Activated CD8-positive, alpha-beta T cell treated with anti-CD3 and anti-CD28 coated beads, Interleukin-2, amount 10 ng/mL, durations not matched to agents 7 days and 5 days (primary cell): ENCODE data around the gene GPR107. TPM values are rescaled to one million over a fixed set of nuclear protein-coding genes. Genes with fewer than 3 reads are reported as not detected.

Experiments
- ATAC-seq: fragments of 150-1000 bp; cut with Tn5 transposase; one replicate; pipeline ENCODE4 v1.10.0; 2021; ENCODE audit warnings: moderate library complexity
- CTCF ChIA-PET: fragments of 350-600 bp; sonication (Branson Sonifier 250); formaldehyde crosslinking; loops from one replicate; lab custom pipeline; 2021; ENCODE audit warnings: antibody characterized with exemption; lab: Charles Lee
- POLR2A ChIA-PET: fragments of 350-600 bp; sonication (Branson Sonifier 250); formaldehyde crosslinking; loops from one replicate; lab custom pipeline; 2021; ENCODE audit warnings: antibody characterized with exemption; lab: Charles Lee
- DNase-seq: peaks from one replicate; pipeline ENCODE4 v3.0.0-alpha.2; 2020
- H3K27ac Mint-ChIP-seq: one replicate; pipeline ENCODE4 v1.8.0; 2021; ENCODE audit warnings: mild to moderate bottlenecking, mixed read lengths
- H3K27me3 Mint-ChIP-seq: one replicate; pipeline ENCODE4 v1.8.0; 2021; ENCODE audit warnings: low read depth, mixed read lengths
- H3K36me3 Mint-ChIP-seq: one replicate; pipeline ENCODE4 v1.8.0; 2021; ENCODE audit warnings: low read depth, mixed read lengths
- H3K4me1 Mint-ChIP-seq: one replicate; pipeline ENCODE4 v1.8.0; 2021; ENCODE audit warnings: low read depth, mixed read lengths
- H3K4me3 Mint-ChIP-seq: one replicate; pipeline ENCODE4 v1.8.0; 2021; ENCODE audit warnings: mild to moderate bottlenecking, mixed read lengths
- H3K9me3 Mint-ChIP-seq: one replicate; pipeline ENCODE4 v1.8.0; 2022; ENCODE audit warnings: mixed read lengths; ENCODE audit not compliant: insufficient read depth
- total RNA-seq, 2 experiments: library from RNA; stranded (reverse); gene quantifications; one replicate each; pipeline ENCODE4 v1.2.3, GENCODE V29; 2021

Gene GPR107
- total RNA-seq, 2 experiments from 2014 or later = 22.5 to 24.4 TPM

DNA sequence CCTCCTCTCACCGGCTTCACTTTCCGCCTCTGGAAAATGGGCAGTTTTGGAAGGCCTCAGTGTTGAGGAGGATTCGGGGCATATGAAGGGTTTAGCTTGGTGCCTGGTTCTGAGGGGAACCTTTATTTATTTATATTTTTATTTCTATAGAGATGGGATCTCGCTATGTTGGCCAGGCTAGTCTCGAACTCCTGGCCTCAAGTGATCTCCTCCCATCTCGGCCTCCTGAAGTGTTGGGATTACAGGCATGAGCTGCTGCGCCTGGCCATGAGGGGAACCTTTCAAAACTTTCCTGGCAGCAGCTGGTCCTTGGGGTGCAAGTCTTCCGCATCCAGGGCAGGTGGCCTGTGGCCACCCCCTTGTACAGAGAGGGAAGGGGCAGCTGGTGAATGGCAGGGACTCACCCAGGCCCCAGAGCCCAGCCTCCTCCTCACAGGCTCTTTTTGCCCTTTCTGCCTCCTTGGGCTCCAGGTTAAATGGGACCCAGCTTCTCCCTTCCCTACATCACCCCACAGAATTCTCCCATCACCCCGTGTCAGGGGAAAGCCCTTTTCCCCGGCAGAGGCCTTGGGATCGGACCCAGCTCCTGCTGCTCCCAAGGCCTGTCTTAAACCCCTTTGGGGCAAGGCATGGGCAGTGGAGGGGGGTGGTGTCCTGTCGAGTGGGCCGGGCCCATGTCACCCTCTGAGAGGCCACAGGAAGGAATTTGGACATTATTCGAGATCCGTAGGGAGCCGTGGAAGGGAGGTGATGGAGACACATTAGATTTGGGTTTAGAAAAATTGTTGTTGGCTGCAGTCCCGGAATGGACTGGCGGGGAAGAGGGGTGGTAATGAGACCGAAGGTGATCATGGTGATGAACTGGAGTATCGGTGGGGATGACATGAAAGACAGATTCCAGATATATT, 124.4 kb downstream of the GPR107 start:
- Mint-ChIP-seq H3K27ac (no peak overlapping the region), H3K4me1 (peaks cover 3% of the 10 kb centered on the region), H3K36me3 (no peaks in the 10 kb centered on the region), H3K27me3 (peaks cover 11% of the 10 kb centered on the region), H3K9me3 (no peaks in the 10 kb centered on the region), H3K4me3 (no peak overlapping the region)
- ATAC-seq = no peak
- no peak for DNase-seq
- ChIA-PET POLR2A (no interaction called here), CTCF (interaction anchor here (1.2 kb wide), 1 partner anchor 71 kb away, joined by 3 read pairs; no protein-coding TSS in a partner anchor)

DNA sequence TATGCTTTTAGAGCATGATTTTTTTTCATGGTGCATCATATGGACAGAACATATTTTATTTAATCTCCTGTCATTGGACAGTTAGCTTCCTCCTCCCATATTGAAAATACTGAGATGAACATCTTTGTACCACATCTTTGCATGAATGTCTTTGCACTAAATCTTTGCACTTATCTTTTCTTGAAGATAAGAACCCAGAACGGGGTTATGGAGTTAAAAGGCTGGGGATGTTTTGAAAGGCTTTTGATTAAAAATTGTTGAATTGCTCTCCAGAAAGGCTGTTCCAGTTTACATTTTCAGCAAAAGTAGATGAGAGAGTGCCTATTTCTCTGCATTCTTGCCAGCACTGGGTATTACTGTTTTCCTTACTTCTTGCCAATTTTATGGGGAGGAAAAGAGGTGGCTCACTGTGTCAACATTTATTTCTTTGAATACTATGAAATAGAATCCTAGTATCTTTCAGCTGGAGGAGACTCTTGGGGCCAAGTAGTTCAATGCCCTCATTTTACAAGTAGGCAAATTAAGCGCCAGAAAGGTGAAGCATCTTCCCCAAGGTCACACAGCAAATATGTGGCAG, 125.7 kb downstream of the GPR107 start:
- DNase-seq (no peak), ATAC-seq (no peak)
- CTCF ChIA-PET = no interaction called here
- H3K27me3 Mint-ChIP-seq = peaks cover 2% of the 10 kb centered on the region
- no peak overlapping the region for H3K27ac Mint-ChIP-seq
- peaks cover 2% of the 10 kb centered on the region for H3K4me1 Mint-ChIP-seq
- POLR2A ChIA-PET = no interaction called here
- no peaks in the 10 kb centered on the region for H3K9me3 Mint-ChIP-seq
- H3K4me3 Mint-ChIP-seq = no peak overlapping the region
- no peaks in the 10 kb centered on the region for H3K36me3 Mint-ChIP-seq

DNA sequence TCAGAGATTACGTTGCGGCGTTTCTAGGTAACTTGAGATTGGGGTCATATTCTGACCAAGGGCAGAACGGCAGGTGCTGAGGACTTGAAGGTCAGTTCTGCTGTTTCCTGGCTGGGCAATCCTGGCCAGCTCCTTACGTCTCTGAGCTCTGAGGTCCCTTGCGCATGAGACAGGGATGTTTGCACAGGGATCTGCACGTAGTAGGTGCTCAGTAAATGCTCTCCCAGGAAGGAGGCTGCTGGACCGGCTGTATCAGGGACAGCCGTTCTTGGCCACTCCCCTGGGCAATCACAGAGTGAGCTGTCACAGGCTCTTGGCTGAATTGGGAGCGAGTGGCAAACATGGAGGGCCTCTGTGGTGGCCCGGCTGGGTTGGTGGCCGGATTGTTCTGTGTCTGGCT, 126.8 kb downstream of the GPR107 start:
- H3K9me3 Mint-ChIP-seq = no peaks in the 10 kb centered on the region
- no peak overlapping the region for H3K4me3 Mint-ChIP-seq
- no peaks in the 10 kb centered on the region for H3K27me3 Mint-ChIP-seq
- H3K27ac Mint-ChIP-seq = no peak overlapping the region
- ATAC-seq (no peak), DNase-seq (no peak)
- ChIA-PET CTCF (no interaction called here), POLR2A (no interaction called here)
- no peaks in the 10 kb centered on the region for H3K36me3 Mint-ChIP-seq
- H3K4me1 Mint-ChIP-seq = peaks cover 2% of the 10 kb centered on the region

DNA sequence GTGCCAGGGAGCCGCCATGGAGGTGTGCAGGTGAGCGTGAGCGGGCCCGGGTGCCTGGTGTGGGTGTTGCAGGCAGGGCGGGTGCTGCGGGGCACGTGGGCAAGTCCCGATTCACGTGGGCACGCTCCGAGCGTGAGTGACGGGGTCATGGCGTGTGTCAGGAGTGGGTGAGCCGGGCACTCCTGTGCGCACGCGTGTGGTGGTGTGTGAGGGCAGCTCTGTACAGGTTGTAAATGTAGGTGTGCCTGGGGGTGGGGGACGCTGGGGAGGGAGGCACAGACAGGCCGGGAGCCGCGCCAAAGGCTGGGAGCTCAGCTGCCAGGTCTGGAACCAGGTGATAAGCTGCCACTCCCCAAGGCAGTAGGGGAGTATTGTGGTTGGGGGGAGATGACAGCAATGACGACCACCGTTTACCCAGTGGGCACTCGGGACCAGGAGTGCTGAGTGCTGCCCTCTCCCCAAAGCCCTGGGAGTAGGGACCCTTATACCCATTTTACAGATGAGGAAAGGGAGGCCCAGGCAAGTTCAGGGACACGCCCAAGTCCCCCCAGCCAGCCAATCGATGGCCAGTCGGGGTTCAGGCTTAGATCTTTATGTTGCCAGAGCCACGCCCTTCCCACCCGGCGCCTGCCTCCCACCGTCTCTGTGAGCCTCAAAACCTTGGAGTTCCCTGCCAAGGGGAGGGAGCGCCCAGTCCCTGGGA, 128.1 kb downstream of the GPR107 start:
- Mint-ChIP-seq H3K4me1 (peaks cover 2% of the 10 kb centered on the region), H3K4me3 (no peak overlapping the region), H3K27me3 (no peaks in the 10 kb centered on the region), H3K36me3 (no peaks in the 10 kb centered on the region), H3K9me3 (no peaks in the 10 kb centered on the region), H3K27ac (no peak overlapping the region)
- CTCF ChIA-PET = no interaction called here
- DNase-seq = no peak
- no peak for ATAC-seq
- POLR2A ChIA-PET = no interaction called here

DNA sequence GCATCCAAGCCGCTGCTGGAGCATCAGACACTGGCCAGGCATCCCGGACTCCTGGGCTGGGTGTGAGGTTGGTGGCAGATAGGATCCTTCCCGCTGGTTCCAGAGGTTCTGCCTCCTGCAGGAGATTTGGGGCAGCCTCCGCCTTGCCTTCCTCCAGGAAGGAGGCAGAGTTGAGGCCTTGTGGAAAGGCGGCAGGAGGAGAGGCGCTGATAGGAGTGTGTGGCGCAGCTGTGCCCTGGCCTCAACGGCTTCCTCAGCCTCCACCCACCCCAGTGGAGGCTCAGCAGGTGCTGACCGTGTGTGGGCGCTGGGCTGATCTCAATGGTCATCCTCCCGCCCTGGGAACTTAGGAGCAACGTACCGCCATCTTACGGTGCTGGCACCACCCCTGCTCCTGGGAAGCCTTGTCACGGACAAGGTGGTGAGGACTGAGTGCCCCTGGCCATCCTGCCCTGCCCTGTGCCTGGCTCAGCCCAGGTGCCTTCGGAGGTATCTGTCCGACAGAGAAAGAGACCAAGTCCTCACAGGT, 128.7 kb downstream of the GPR107 start:
- DNase-seq = no peak
- Mint-ChIP-seq H3K4me1 (peaks cover 2% of the 10 kb centered on the region), H3K27ac (no peak overlapping the region), H3K36me3 (no peaks in the 10 kb centered on the region), H3K9me3 (no peaks in the 10 kb centered on the region), H3K27me3 (no peaks in the 10 kb centered on the region), H3K4me3 (no peak overlapping the region)
- ChIA-PET POLR2A (no interaction called here), CTCF (no interaction called here)
- no peak for ATAC-seq

DNA sequence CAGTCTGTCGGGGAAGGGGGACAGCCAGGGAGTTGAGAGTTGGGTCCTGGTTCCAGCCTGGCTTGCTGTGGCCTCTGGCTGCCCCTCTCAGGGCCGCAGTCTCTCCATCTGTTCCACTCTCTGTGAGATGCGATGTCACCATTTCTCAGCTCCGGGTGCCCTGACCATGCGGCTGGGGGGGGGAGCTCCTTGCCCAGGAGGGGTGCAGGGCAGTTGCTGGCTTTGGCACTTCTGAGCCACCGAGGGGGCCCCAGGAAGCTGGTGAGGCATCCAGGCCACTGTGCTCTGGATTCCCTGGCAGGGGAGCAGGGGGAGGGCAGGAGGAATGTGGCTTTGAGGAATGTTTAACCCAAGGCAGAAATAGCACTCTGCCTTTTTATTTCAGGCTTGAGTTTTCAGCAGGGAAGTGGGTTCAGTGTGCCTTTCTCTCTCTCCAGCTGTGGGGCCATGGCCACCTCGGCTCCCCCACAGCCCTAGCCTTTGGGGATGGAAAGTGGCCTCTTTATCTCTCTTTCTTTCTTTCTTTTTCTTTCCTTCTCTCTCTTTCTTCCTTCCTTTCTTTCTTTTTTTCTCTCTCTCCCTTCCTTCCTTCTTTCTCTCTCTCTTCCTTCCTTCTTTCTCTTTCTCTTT, 129.5 kb downstream of the GPR107 start:
- DNase-seq = no peak
- POLR2A ChIA-PET = no interaction called here
- no peaks in the 10 kb centered on the region for H3K9me3 Mint-ChIP-seq
- CTCF ChIA-PET = no interaction called here
- no peak for ATAC-seq
- peaks cover 2% of the 10 kb centered on the region for H3K4me1 Mint-ChIP-seq
- H3K27ac Mint-ChIP-seq = no peak overlapping the region
- H3K4me3 Mint-ChIP-seq = no peak overlapping the region
- no peaks in the 10 kb centered on the region for H3K27me3 Mint-ChIP-seq
- no peaks in the 10 kb centered on the region for H3K36me3 Mint-ChIP-seq

DNA sequence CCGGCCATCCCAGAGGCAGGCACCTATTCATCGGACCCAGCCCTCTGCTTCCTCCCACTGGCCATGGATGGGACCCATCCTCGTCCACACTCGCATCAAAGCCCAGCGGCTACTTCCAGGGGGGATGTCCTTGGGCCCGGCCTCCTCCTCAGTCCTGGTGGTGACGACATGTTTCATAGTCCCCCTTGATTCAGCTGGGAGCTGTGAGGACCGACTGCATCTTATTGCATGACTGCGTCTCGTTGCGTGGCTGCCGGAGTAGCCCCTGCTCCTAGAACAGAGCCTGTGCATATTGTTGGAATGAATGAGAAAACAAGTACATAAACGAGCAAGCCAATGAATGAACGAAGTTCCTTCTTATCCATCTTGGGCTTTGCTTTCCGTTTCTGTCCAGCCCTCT, 131.3 kb downstream of the GPR107 start:
- DNase-seq (no peak), ATAC-seq (no peak)
- H3K9me3 Mint-ChIP-seq = no peaks in the 10 kb centered on the region
- CTCF ChIA-PET = no interaction called here
- no peaks in the 10 kb centered on the region for H3K36me3 Mint-ChIP-seq
- POLR2A ChIA-PET = no interaction called here
- H3K27me3 Mint-ChIP-seq = no peaks in the 10 kb centered on the region
- H3K4me1 Mint-ChIP-seq = peaks cover 2% of the 10 kb centered on the region
- H3K27ac Mint-ChIP-seq = no peak overlapping the region
- no peak overlapping the region for H3K4me3 Mint-ChIP-seq

DNA sequence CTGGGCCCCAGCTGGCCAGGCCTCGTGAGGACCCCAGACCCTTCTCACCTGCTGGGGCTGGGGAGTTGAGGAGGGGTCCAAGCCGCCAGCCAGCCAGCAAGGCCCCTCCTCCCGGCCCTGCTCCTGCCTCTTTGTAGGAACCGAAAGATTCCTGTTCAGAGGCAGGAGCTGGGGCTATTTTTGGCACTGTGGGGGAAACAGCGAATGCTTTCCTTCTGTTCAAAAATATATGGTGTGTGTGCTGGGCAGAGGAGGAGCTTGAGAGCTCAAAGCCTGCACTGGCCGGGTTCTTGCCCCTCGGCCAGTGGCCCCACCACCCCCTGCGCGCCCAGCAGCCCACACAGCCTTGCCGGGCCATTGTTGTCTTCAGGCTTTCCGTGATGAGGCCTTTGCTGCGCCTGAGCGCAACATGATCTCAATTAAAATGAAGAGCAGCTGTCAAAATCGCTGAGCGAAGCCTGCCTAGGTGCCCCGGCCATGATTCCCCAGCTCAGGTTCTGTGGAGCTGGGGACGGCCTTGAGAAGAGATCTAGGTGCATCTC, 131.9 kb downstream of the GPR107 start:
- Mint-ChIP-seq H3K4me1 (peaks cover 2% of the 10 kb centered on the region), H3K36me3 (no peaks in the 10 kb centered on the region), H3K27ac (no peak overlapping the region), H3K9me3 (no peaks in the 10 kb centered on the region), H3K27me3 (no peaks in the 10 kb centered on the region), H3K4me3 (no peak overlapping the region)
- POLR2A ChIA-PET = no interaction called here
- CTCF ChIA-PET = no interaction called here
- DNase-seq (no peak), ATAC-seq (no peak)

DNA sequence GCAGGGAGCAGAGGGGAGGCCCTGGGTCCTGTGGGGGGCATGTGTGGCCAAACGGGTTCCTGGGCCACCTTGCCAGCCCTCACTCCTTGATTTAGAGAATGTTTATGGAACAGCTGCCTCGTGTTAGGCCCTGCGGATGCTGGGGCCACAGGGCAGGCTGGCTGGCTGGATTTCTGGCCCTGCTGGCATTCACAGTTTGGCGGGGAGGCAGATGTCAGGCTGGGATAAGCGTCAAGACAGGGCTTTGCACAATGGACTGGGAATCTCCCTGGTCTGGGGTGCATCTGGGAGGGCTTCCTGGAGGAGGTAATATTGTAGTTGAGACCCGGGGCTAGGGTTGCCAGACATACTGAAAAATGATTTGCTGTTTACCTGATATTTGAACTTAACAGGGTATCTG, 132.3 kb downstream of the GPR107 start:
- ATAC-seq (no peak), DNase-seq (no peak)
- H3K4me1 Mint-ChIP-seq = peaks cover 2% of the 10 kb centered on the region
- H3K27ac Mint-ChIP-seq = no peak overlapping the region
- no peaks in the 10 kb centered on the region for H3K27me3 Mint-ChIP-seq
- ChIA-PET CTCF (no interaction called here), POLR2A (no interaction called here)
- no peaks in the 10 kb centered on the region for H3K9me3 Mint-ChIP-seq
- no peaks in the 10 kb centered on the region for H3K36me3 Mint-ChIP-seq
- H3K4me3 Mint-ChIP-seq = no peak overlapping the region

DNA sequence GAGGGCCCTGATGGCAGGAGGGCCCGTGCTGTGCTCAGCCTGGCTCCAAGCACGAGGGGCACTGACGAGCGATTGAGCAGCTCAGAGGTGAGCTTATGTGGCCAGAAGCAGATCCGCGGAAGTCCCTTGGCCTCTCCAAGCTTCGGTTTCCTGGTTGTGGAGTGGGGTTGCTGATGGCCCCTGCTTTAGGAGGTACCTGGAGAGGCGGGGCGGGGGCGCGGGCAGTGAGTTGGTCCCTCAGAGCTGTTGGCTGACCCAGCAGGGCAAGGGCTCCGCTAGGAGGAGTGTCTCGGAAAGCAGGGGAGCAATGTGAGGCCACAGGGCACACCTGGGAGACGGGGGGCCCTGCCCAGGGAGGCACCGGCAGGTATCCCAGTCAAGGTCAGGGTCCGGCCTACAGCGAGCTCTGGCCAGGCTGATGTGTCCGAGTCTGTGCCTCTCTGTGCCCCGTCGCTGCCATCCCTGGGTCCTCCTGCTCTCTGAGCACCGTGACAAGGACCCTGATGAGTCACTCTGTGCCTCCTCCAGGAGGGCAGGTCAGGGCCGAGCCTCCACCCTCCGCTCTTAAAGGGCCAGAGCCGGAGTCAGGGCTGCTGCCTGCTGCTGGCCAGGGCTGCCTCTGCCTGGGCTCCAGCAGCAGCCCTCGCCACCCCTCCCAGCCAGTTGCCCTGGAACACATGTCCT, 133.3 kb downstream of the GPR107 start:
- ChIA-PET POLR2A (no interaction called here), CTCF (no interaction called here)
- no peaks in the 10 kb centered on the region for H3K27me3 Mint-ChIP-seq
- DNase-seq = no peak
- no peak for ATAC-seq
- H3K36me3 Mint-ChIP-seq = no peaks in the 10 kb centered on the region
- H3K4me3 Mint-ChIP-seq = no peak overlapping the region
- peaks cover 2% of the 10 kb centered on the region for H3K4me1 Mint-ChIP-seq
- H3K9me3 Mint-ChIP-seq = no peaks in the 10 kb centered on the region
- no peak overlapping the region for H3K27ac Mint-ChIP-seq

DNA sequence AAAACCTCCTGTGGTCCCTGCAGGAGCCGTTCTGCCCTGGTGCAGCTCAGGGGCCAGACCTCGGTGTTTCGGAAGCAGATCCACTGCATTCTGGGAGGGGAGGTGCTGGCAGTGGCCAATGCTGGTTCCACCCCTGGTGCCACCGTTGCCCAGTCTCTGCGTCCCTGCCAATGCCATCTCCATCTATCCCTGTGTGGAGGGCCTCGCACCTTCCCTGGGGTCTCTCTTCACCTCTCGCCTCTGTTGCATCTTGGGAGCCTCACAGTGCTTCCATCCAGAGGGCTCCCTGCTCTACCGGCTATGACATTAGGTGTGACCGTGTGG, 133.8 kb downstream of the GPR107 start:
- ATAC-seq = no peak
- no peak overlapping the region for H3K27ac Mint-ChIP-seq
- H3K4me1 Mint-ChIP-seq = peaks cover 2% of the 10 kb centered on the region
- no peak overlapping the region for H3K4me3 Mint-ChIP-seq
- ChIA-PET POLR2A (no interaction called here), CTCF (no interaction called here)
- H3K9me3 Mint-ChIP-seq = no peaks in the 10 kb centered on the region
- no peaks in the 10 kb centered on the region for H3K36me3 Mint-ChIP-seq
- no peaks in the 10 kb centered on the region for H3K27me3 Mint-ChIP-seq
- no peak for DNase-seq
